Transverse colon (tissue), 4 donors: ENCODE data around the gene SMIM7. TPM values are rescaled to one million over a fixed set of nuclear protein-coding genes. Genes with fewer than 3 reads are reported as not detected.
A peak's percentile ranks its signal among the peaks of the same experiment; 100 is the strongest.
"Not testable (repeated sequence)": the region's sequence is repeated elsewhere in the genome, so short reads cannot be mapped to it uniquely, and the experiment has no call there.

Experiments used
- DNase-seq: peaks from one replicate; pipeline ENCODE4 v3.0.0-alpha.2; 2019
- H3K27ac ChIP-seq, 4 donors: fragments of 200-600 bp; sonication (generic); 2 replicates each; pipeline ENCODE4 v1.5.1; 2016 to 2018; ENCODE audit warnings: inconsistent platforms in 4 of 4
- H3K27me3 ChIP-seq: fragments of 200-600 bp; sonication (generic); 2 replicates; pipeline ENCODE4 v1.5.1; 2017; ENCODE audit warnings: inconsistent platforms
- H3K36me3 ChIP-seq, 4 donors: fragments of 200-600 bp; sonication (generic); 2 replicates each; pipeline ENCODE4 v1.5.1; 2017 to 2019; ENCODE audit warnings: inconsistent platforms in 4 of 4
- H3K4me1 ChIP-seq, 4 donors: fragments of 200-600 bp; sonication (generic); 2 replicates each; pipeline ENCODE4 v1.5.1; 2017 to 2020; ENCODE audit warnings: inconsistent platforms in 4 of 4
- H3K4me3 ChIP-seq, 4 donors: fragments of 200-600 bp; sonication (generic); 1 replicate in 1 of 4; 2 replicates in 3 of 4; pipeline versions ENCODE4 v1.5.1 to v1.6.1; 2017 to 2019; ENCODE audit warnings: inconsistent platforms in 4 of 4
- H3K9me3 ChIP-seq, 2 donors: fragments of 200-600 bp; sonication (generic); 2 replicates each; pipeline ENCODE4 v1.5.1; 2017 to 2019; ENCODE audit warnings: inconsistent platforms in 2 of 2
- CTCF ChIP-seq, 5 experiments: fragments of 200-600 bp in 3 of 5; fragments of 450-650 bp in 2 of 5; sonication (generic) in 3 of 5; IDR thresholded peaks; 1 replicate in 2 of 5; 2 replicates in 3 of 5; pipeline ENCODE4 v1.5.1; 2016 to 2017; ENCODE audit warnings: antibody characterized with exemption in 5 of 5, inconsistent platforms in 3 of 5, mild to moderate bottlenecking in 2 of 5, moderate library complexity in 1 of 5
- EP300 ChIP-seq: sonication (generic); formaldehyde crosslinking; IDR thresholded peaks from one replicate; pipeline ENCODE4 v1.6.1; 2017; ENCODE audit warnings: antibody characterized with exemption, low read depth
- POLR2A ChIP-seq: fragments of 450-650 bp; IDR thresholded peaks from one replicate; pipeline ENCODE4 v1.6.1; 2016; ENCODE audit warnings: antibody characterized with exemption, mild to moderate bottlenecking, moderate library complexity
- POLR2AphosphoS5 ChIP-seq, 3 donors: sonication (generic); formaldehyde crosslinking; IDR thresholded peaks; one replicate each; pipeline ENCODE4 v1.6.1; 2016; ENCODE audit warnings: antibody characterized with exemption in 3 of 3
- WGBS, 2 donors: methylation state at CpG; one replicate each; pipeline ENCODE4 v1.1.5; 2018; ENCODE audit warnings: low coverage in 1 of 2; 5-methylcytosine and 5-hydroxymethylcytosine counted together
- in situ Hi-C, 4 donors: fragments of 200-750 bp; cut with MboI; loops; one replicate each; pipeline versions ENCODE4 v1.15.0 to v1.15.1; 2017; ENCODE audit warnings: low sequenced_read_pairs in 3 of 4, low pct_ligation_motif_present in 1 of 4, low pct_unique_long_range_greater_than_20kb in 1 of 4
- intact Hi-C: fragments of 100-400 bp; cut with DNase I; formaldehyde crosslinking; loops from one replicate; pipeline ENCODE4 v1.15.1; 2023; ENCODE audit warnings: low total_unique reads
- total RNA-seq, 4 donors: library from RNA; depleted of rRNA; stranded (reverse); fragments of >200 nt; gene quantifications; one replicate each; pipeline ENCODE4 v1.1.0, GENCODE V29; 2016

SMIM7 gene
- total RNA-seq, 4 donors from 2014 or later: 28.8 to 1,114 (median 108) TPM

- intact Hi-C loops (no loop called here), in situ Hi-C loops (no loop called here)
- Histone ChIP-seq H3K9me3 (no peaks in the 10 kb centered on the region), H3K4me3 (no peak overlapping the region), H3K27ac (no peak overlapping the region), H3K36me3 (no peaks in the 10 kb centered on the region), H3K4me1 (peaks cover 0 to 6% (median 0%) of the 10 kb centered on the region in 4 donors), H3K27me3 (no peaks in the 10 kb centered on the region)
- DNase-seq: no peak
- TF ChIP-seq CTCF (IDR thresholded peaks at IDR 0.05) (no peak), POLR2A (no peak), EP300 (no peak), POLR2AphosphoS5 (IDR thresholded peaks at IDR 0.05) (no peak)
- 97 to 98% methylated on average over 13 of the region's 13 CpGs for WGBS, 2 donors
Observed at GRCh38 chr19:16670291-16670690, 10.3 kb upstream of the SMIM7 start.

- H3K4me1 ChIP-seq, H3K9me3 ChIP-seq, DNase-seq, H3K27me3 ChIP-seq, intact Hi-C loops, H3K36me3 ChIP-seq, in situ Hi-C loops, H3K4me3 ChIP-seq, H3K27ac ChIP-seq: not testable (repeated sequence)
- WGBS, 2 donors: 96% methylated on average over 4 of the region's 4 CpGs; no CpG with 5 or more reads in 1 of the 2 donors
Observed at GRCh38 chr19:16668702-16669101, 8.8 kb upstream of the SMIM7 start.

GRCh38 chr19:16668176-16668575, 8.2 kb upstream of the SMIM7 start:
- Histone ChIP-seq H3K27me3 (no peaks in the 10 kb centered on the region), H3K9me3 (no peaks in the 10 kb centered on the region), H3K4me1 (peaks cover 0 to 11% (median 0%) of the 10 kb centered on the region in 4 donors), H3K36me3 (no peaks in the 10 kb centered on the region), H3K4me3 (no peak overlapping the region), H3K27ac (no peak overlapping the region)
- in situ Hi-C loops (no loop called here), intact Hi-C loops (no loop called here)
- 95 to 99% methylated on average over 4 to 5 of the region's 5 CpGs for WGBS, 2 donors
- no peak for DNase-seq
- TF ChIP-seq CTCF (IDR thresholded peaks at IDR 0.05) (no peak), EP300 (no peak), POLR2AphosphoS5 (IDR thresholded peaks at IDR 0.05) (no peak), POLR2A (no peak)

GRCh38 chr19:16661480-16662034, 1.6 kb upstream of the SMIM7 start:
- peak; percentile 56 for DNase-seq
- 4 to 6% methylated on average over 6 to 31 of the region's 31 CpGs for WGBS, 2 donors
- peaks cover 12 to 36% (median 25%) of the 10 kb centered on the region in 4 donors for H3K4me1 ChIP-seq
- intact Hi-C loops: no loop called here
- H3K9me3 ChIP-seq: no peaks in the 10 kb centered on the region
- in situ Hi-C loops: no loop called here
- no peaks in the 10 kb centered on the region for H3K36me3 ChIP-seq
- no peak for TF ChIP-seq CTCF (IDR thresholded peaks at IDR 0.05)
- TF ChIP-seq POLR2AphosphoS5 (IDR thresholded peaks at IDR 0.05): no peak
- TF ChIP-seq POLR2A: no peak
- TF ChIP-seq EP300: no peak
- peak overlapping the region; percentile 54 to 87 (median 66) for H3K4me3 ChIP-seq
- H3K27ac ChIP-seq: peak overlapping the region; percentile 89 to 95 (median 92)
- no peaks in the 10 kb centered on the region for H3K27me3 ChIP-seq
